Right atrium auricular region (tissue), 2 donors: ENCODE data around the gene ZDHHC11B. TPM values are rescaled to one million over a fixed set of nuclear protein-coding genes. Genes with fewer than 3 reads are reported as not detected.
"Not testable (repeated sequence)": the region's sequence is repeated elsewhere in the genome, so short reads cannot be mapped to it uniquely, and the experiment has no call there.

Experiments used
- DNase-seq: peaks from one replicate; pipeline ENCODE4 v3.0.0-alpha.2; 2019; ENCODE audit warnings: low spot score
- H3K27ac ChIP-seq, 2 donors: fragments of 200-600 bp; sonication (generic); 1 replicate in 1 of 2; 2 replicates in 1 of 2; pipeline ENCODE4 v1.5.1; 2016 to 2019
- H3K27me3 ChIP-seq, 2 donors: fragments of 200-600 bp; sonication (generic); one replicate each; pipeline versions ENCODE4 v1.5.1 to v1.6.0; 2017 to 2019
- H3K36me3 ChIP-seq: fragments of 200-600 bp; sonication (generic); one replicate; pipeline ENCODE4 v1.5.1; 2016
- H3K4me1 ChIP-seq, 2 donors: fragments of 200-600 bp; sonication (generic); one replicate each; pipeline versions ENCODE4 v1.5.1 to v1.6.0; 2017 to 2019
- H3K4me3 ChIP-seq, 2 donors: fragments of 200-600 bp; sonication (generic); 1 replicate in 1 of 2; 2 replicates in 1 of 2; pipeline ENCODE4 v1.5.1; 2017 to 2019; ENCODE audit warnings: mild to moderate bottlenecking in 1 of 2, moderate library complexity in 1 of 2
- H3K9me3 ChIP-seq, 2 donors: fragments of 200-600 bp; sonication (generic); one replicate each; pipeline ENCODE4 v1.5.1; 2019
- CTCF ChIP-seq, 2 donors: fragments of 200-600 bp; sonication (generic); IDR thresholded peaks; one replicate each; pipeline ENCODE4 v1.5.1; 2019; ENCODE audit warnings: antibody characterized with exemption in 2 of 2
- total RNA-seq, 2 donors: library from RNA; depleted of rRNA; stranded (reverse); fragments of >200 nt; gene quantifications; one replicate each; pipeline ENCODE4 v1.1.0, GENCODE V29; 2016

ZDHHC11B gene
- total RNA-seq, 2 donors from 2014 or later, result 4.0 to 7.5 TPM

DNA sequence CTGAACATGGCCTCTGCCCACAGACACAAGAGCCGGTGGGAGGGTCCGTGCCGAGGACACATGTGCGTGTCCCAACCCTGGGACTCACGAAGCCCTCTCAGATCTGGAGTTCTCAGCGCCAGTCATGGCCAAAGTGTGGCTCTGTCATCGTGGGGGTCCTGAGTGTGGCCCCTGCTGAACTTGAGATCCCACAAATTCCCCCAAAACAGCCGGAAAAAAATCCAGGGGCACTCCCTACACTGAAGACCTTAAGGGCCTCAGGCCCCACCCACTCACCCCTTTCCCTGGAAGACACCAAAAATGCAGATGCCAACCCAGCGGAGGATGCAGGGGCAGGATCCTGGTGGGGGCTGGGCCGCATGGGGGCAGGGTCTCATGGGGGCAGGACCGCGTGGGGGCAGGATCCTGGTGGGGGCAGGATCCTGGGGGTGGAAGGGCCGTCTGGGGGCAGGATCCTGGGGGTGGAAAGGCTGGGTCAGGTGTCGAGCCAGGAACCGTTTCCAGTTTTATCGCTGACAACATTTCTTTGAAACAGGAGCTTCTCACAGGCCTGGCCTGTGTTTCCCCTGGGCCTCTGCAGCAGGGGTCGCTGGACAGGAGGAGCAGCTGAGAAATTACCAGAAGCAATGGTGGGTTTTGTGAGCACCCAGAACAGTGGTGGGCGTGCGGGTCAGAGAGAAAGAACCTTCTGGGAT is 13.3 kb downstream of the ZDHHC11B start:
- peaks cover 0 to 43% of the 10 kb centered on the region in 2 donors for H3K4me1 ChIP-seq
- not testable (repeated sequence) for H3K9me3 ChIP-seq, H3K4me3 ChIP-seq, DNase-seq, H3K27me3 ChIP-seq
- peaks cover 11% of the 10 kb centered on the region for H3K36me3 ChIP-seq
- peak overlapping the region in 1 of 2 donors; percentile 1 for H3K27ac ChIP-seq

DNA sequence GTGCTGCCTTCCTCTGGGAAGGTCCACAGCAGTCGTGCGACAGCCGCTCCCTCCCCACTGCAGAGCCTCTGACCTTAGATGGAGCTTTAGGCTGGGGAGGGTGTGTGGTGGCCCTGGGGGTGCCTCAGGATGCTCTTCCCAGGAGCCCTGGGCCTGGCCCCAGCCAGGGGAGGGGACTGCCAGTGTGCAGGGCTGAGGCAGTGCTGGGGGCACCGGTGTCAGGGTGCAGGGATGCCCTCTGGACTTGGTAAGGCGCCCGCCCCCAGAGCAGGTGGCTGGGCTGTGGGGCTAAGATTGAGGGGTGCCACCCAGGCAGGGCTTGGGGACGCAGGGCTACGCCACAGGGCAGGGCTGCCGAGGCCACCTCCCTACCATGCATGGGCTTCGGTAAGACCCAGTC is 13.9 kb downstream of the ZDHHC11B start:
- peaks cover 0 to 37% of the 10 kb centered on the region in 2 donors for H3K4me1 ChIP-seq
- H3K9me3 ChIP-seq, H3K4me3 ChIP-seq, DNase-seq, H3K27me3 ChIP-seq: not testable (repeated sequence)
- H3K36me3 ChIP-seq, result peaks cover 17% of the 10 kb centered on the region
- H3K27ac ChIP-seq, result peak overlapping the region in 1 of 2 donors; percentile 56

DNA sequence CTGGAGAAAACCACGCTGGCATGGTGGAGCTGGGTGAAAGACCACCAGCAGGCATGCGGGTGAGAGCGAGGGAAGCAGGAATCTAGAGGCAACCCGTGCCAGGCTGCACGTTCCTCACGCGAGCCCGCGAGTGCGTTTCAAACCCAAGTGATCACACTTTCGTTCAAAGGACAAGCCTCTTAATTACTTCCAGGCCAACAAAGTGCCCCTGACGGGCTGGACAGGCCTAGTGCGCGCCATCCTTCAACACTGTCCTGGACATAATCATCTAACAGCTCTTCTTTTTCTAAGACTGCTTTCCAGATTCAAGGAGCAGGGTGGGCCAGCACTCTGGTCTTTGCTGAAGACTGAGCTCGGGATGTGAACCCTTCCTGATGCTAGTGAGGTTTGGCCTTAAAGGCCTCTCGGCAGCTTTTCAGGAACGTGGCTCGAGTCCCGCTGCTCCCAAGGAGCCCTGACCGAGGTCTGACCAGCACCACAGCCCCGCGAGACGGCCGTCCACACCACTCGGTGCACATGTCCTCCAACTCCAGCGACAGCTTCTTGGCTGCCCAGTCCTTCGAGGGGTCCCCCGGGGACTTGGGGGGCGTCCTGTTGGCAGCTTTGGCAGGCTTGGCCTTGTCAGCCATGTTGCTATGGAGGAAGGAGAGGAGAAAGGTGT is 14.9 kb downstream of the ZDHHC11B start:
- H3K27me3 ChIP-seq, H3K4me3 ChIP-seq, DNase-seq, H3K9me3 ChIP-seq: not testable (repeated sequence)
- Histone ChIP-seq H3K4me1 (peaks cover 0 to 28% of the 10 kb centered on the region in 2 donors), H3K27ac (peak overlapping the region in 1 of 2 donors; percentile 67), H3K36me3 (peaks cover 21% of the 10 kb centered on the region)

DNA sequence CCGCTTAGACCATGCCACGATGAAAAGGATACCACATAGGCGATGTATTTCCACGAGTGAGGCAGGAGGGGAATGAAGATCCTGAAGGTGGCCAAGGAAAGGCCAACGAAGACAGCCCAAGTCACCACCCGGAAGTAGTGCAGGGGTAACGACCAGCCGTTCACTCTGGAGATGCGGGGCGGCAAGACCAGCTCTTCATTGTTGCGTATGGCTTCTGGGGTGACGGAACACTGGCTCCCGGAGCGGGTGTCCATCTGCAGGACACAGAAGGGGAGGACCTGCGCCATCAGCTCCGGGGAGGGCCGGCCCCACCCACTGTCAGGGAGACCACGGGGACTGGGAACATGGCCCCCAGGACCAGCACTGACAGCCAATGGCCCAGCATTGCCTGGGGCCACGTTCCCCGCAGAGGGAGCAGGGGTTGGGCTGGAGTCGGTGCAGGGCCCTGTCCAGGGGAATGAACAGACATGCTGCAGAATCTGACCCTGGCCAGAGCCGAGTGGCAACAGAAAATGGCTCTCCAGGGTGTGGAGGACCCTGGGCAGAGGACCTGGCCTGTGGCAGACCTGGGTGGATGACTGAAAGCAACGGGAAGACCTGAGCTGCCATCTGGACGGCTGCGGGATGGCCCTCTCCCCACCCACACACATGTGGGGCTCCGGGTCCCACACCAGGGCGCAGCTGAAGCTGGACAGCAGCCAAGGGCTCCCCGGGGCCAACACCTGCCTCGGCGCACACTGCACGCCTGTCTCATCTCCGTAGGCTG is 17.7 kb downstream of the ZDHHC11B start:
- Histone ChIP-seq H3K27ac (no peak overlapping the region), H3K27me3 (no peaks in the 10 kb centered on the region), H3K9me3 (no peaks in the 10 kb centered on the region), H3K4me1 (peaks cover 0 to 16% of the 10 kb centered on the region in 2 donors), H3K4me3 (no peak overlapping the region), H3K36me3 (peaks cover 21% of the 10 kb centered on the region)
- TF ChIP-seq CTCF (IDR thresholded peaks at IDR 0.05), result no peak
- DNase-seq, result no peak

DNA sequence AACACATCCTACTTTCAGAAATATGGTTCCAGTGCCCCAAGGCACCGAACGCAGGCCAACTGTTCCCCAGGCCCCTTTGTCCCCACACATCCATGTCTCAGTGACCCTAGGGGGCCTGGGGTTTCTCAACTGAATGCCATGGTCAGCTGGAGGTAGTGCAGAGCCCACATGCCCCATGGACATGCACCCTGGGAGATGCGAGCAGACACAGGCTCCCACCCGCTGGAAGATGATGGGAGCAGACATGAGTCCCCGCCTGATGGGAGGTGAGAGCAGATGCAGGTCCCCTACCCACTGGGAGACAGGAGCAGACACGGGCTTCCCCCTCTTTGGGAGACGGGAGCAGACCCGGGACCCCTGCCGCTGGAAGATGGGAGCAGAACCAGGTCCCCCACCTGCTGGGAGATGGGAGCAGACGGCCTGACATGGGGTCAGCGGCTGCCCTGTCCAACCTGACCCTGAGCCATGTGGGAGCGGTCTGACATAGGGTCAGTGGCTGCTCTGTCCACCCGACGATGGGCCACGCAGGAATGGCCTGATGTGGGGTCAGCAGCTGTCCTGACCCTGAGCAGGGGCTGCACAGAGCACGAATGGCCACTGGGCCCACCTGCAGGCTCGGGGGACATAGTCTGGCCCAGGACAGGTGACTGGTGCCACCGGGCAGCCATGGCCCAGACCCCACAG is 18.4 kb downstream of the ZDHHC11B start:
- Histone ChIP-seq H3K36me3 (peaks cover 21% of the 10 kb centered on the region), H3K27ac (no peak overlapping the region), H3K4me3 (no peak overlapping the region), H3K4me1 (peaks cover 0 to 23% of the 10 kb centered on the region in 2 donors), H3K9me3 (no peaks in the 10 kb centered on the region), H3K27me3 (no peaks in the 10 kb centered on the region)
- no peak for TF ChIP-seq CTCF (IDR thresholded peaks at IDR 0.05)
- no peak for DNase-seq

DNA sequence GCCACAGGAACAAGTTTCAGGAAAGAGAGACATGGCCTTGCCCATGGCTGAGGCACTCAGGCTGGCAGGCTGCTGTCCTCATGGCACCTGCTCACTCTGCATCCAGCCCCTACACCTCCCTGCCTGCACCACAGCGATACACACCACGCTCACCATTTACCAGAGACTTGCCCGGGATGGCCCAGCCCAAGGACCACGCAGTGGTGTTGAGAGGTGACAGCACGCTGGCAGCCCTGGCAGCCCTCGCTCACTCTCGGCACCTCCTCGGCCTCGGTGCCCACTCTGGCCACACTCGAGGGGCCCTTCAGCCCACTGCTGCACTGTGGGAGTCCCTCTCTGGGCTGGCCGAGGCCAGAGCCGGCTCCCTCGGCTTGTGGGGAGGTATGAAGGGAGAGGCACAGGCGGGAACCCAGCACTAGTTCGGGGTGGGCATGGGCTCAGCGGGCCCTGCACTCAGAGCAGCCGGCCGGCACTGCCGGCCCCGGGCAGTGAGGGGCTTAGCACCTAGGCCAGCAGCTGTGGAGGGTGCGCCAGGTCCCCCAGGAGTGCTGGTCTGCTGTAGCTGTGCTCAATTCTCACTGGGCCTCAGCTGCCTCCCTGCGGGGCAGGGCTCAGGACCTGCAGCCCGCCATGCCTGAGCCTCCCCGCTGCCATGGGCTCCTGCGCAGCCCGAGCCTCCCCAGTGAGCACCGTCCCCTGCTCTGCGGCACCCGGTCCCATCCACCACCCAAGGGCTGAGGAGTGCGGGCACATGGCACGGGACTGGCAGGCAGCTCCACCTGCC is 20.3 kb downstream of the ZDHHC11B start:
- Histone ChIP-seq H3K27me3 (no peaks in the 10 kb centered on the region), H3K9me3 (no peaks in the 10 kb centered on the region), H3K36me3 (peaks cover 21% of the 10 kb centered on the region), H3K4me3 (no peak overlapping the region), H3K4me1 (peaks cover 0 to 34% of the 10 kb centered on the region in 2 donors), H3K27ac (no peak overlapping the region)
- TF ChIP-seq CTCF (IDR thresholded peaks at IDR 0.05), result no peak
- DNase-seq, result no peak
